Esophagus squamous epithelium (tissue), 5 donors: ENCODE results near the gene OSBPL8. TPM values are rescaled to one million over a fixed set of nuclear protein-coding genes. Genes with fewer than 3 reads are reported as not detected.

Experiments
- DNase-seq: peaks from one replicate; lab custom pipeline; 2025; lab: John Stamatoyannopoulos, UW
- H3K27ac ChIP-seq, 4 donors: fragments of 200-600 bp; sonication (generic); one replicate each; pipeline ENCODE4 v1.5.1; 2016 to 2019; ENCODE audit warnings: mild to moderate bottlenecking in 1 of 4
- H3K27me3 ChIP-seq, 4 donors: fragments of 200-600 bp; sonication (generic); 1 replicate in 3 of 4; 2 replicates in 1 of 4; pipeline versions ENCODE4 v1.5.1 to v1.6.0; 2017 to 2021; ENCODE audit warnings: antibody characterized with exemption in 1 of 4
- H3K36me3 ChIP-seq, 3 donors: fragments of 200-600 bp; sonication (generic); one replicate each; pipeline ENCODE4 v1.5.1; 2016 to 2019
- H3K4me1 ChIP-seq, 3 donors: fragments of 200-600 bp; sonication (generic); one replicate each; pipeline ENCODE4 v1.5.1; 2017 to 2019
- H3K4me3 ChIP-seq, 4 donors: fragments of 200-600 bp; sonication (generic); 1 replicate in 3 of 4; 2 replicates in 1 of 4; pipeline ENCODE4 v1.5.1; 2016 to 2019; ENCODE audit warnings: mild to moderate bottlenecking in 2 of 4, moderate library complexity in 1 of 4
- H3K9me3 ChIP-seq, 3 donors: fragments of 200-600 bp; sonication (generic); one replicate each; pipeline ENCODE4 v1.5.1; 2016 to 2019
- POLR2A ChIP-seq, 4 donors: fragments of 450-650 bp; IDR thresholded peaks; one replicate each; pipeline ENCODE4 v1.6.1; 2017; ENCODE audit warnings: antibody characterized with exemption in 4 of 4, mild to moderate bottlenecking in 4 of 4, moderate library complexity in 3 of 4
- WGBS, 2 donors: methylation state at CpG; one replicate each; pipeline ENCODE4 v1.1.5; 2018; 5-methylcytosine and 5-hydroxymethylcytosine counted together
- intact Hi-C: fragments of 100-400 bp; cut with DNase I; formaldehyde crosslinking; loops from one replicate; pipeline ENCODE4 v1.15.0; 2022
- total RNA-seq, 4 donors: library from RNA; depleted of rRNA; stranded (reverse); fragments of >200 nt; gene quantifications; one replicate each; pipeline ENCODE4 v1.1.0, GENCODE V29; 2016
- TF ChIP-seq, protein P1 (sequence below), 6 experiments: fragments of 450-650 bp in 4 of 6; fragments of 200-600 bp in 2 of 6; sonication (generic) in 2 of 6; IDR thresholded peaks; one replicate each; pipeline ENCODE4 v1.5.1; 2016 to 2019; ENCODE audit warnings: antibody characterized with exemption in 6 of 6, mild to moderate bottlenecking in 4 of 6, moderate library complexity in 4 of 6
- donor health status: DM: yes; HTN: yes; CAD: no.

OSBPL8 gene
- total RNA-seq, 4 donors from 2014 or later = 30.3 to 60.8 (median 43.0) TPM

DNA sequence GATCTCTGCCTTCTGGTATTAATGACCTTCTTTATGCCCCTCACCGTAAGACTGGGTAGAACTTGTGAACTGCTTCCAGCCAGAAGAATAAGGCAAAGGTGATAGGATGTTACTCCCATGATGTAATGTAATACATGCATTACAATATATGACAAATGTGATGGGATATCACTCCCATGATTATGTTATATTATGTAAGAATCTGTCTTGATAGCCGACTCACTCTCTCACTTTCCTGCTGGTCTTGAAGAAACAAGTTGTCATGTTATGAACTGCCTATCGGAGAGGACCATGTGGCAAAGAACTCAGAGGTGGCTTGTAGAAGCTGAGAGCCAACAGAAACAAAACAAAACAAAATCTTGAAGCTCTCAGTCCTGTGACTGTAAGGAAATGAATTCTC, 30.6 kb upstream of the OSBPL8 start:
- WGBS, 2 donors = 75 to 78% methylated on average over 3 of the region's 3 CpGs
- peak overlapping the region in 1 of 4 donors; percentile 62 for H3K27ac ChIP-seq

DNA sequence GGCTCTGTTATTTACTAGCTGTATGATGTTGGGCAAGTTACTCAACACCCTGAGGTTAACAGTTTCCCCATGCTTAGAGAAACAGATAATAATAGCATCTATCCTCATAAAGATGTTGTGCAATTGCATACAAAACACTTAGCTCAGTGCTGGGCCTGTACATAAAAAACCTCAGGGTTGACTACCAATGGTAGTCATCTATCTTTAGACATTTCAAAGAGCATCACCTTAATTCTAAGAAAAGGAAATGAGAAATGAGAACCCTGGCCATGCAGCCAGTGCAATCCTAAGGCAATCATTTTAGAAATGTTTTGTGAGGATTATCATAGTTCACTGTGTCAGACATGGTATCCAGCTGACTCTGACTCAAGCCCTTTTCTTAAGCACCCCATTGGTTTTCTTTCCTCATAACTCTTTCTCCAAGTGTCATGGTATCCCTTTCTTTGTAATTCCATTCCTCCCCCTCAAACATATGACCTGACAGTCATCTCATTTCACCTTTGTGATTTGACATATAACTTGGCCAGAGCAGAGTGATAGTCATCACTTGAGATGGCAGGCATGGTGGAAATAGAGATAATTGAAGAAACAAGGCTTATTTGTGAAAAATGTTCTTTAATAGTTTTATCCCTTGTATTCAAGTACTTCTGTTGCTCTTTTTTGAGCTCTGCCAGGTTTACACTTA, 29.5 kb upstream of the OSBPL8 start:
- TF ChIP-seq, protein P1, sequence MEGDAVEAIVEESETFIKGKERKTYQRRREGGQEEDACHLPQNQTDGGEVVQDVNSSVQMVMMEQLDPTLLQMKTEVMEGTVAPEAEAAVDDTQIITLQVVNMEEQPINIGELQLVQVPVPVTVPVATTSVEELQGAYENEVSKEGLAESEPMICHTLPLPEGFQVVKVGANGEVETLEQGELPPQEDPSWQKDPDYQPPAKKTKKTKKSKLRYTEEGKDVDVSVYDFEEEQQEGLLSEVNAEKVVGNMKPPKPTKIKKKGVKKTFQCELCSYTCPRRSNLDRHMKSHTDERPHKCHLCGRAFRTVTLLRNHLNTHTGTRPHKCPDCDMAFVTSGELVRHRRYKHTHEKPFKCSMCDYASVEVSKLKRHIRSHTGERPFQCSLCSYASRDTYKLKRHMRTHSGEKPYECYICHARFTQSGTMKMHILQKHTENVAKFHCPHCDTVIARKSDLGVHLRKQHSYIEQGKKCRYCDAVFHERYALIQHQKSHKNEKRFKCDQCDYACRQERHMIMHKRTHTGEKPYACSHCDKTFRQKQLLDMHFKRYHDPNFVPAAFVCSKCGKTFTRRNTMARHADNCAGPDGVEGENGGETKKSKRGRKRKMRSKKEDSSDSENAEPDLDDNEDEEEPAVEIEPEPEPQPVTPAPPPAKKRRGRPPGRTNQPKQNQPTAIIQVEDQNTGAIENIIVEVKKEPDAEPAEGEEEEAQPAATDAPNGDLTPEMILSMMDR (IDR thresholded peaks at IDR 0.05) = no peak
- no peak for TF ChIP-seq POLR2A (IDR thresholded peaks at IDR 0.05)
- Histone ChIP-seq H3K9me3 (no peaks in the 10 kb centered on the region), H3K4me1 (no peaks in the 10 kb centered on the region), H3K27ac (peak overlapping the region in 2 of 4 donors; percentile 62 to 74), H3K27me3 (no peaks in the 10 kb centered on the region), H3K36me3 (no peaks in the 10 kb centered on the region), H3K4me3 (no peak overlapping the region)
- no peak for DNase-seq
- intact Hi-C loops = no loop called here

More for the DNA sequence above, 30.6 kb upstream of the OSBPL8 start:
- no peaks in the 10 kb centered on the region for H3K27me3 ChIP-seq
- H3K4me1 ChIP-seq = no peaks in the 10 kb centered on the region
- TF ChIP-seq, protein P1 (IDR thresholded peaks at IDR 0.05) = no peak
- no peak for TF ChIP-seq POLR2A (IDR thresholded peaks at IDR 0.05)
- no peaks in the 10 kb centered on the region for H3K9me3 ChIP-seq
- intact Hi-C loops = no loop called here
- no peak overlapping the region for H3K4me3 ChIP-seq
- DNase-seq = no peak
- H3K36me3 ChIP-seq = no peaks in the 10 kb centered on the region

GRCh38 chr12:76587428-76588178, 28.0 kb upstream of the OSBPL8 start:
- Histone ChIP-seq H3K27ac (peak overlapping the region in 3 of 4 donors; percentile 43 to 74 (median 63)), H3K4me3 (no peak overlapping the region), H3K27me3 (no peaks in the 10 kb centered on the region), H3K4me1 (no peaks in the 10 kb centered on the region), H3K36me3 (no peaks in the 10 kb centered on the region), H3K9me3 (no peaks in the 10 kb centered on the region)
- DNase-seq = no peak
- intact Hi-C loops = no loop called here
- WGBS, 2 donors = 70 to 71% methylated on average over 3 of the region's 3 CpGs
- TF ChIP-seq POLR2A (IDR thresholded peaks at IDR 0.05) = no peak
- TF ChIP-seq, protein P1 (IDR thresholded peaks at IDR 0.05) = no peak

DNA sequence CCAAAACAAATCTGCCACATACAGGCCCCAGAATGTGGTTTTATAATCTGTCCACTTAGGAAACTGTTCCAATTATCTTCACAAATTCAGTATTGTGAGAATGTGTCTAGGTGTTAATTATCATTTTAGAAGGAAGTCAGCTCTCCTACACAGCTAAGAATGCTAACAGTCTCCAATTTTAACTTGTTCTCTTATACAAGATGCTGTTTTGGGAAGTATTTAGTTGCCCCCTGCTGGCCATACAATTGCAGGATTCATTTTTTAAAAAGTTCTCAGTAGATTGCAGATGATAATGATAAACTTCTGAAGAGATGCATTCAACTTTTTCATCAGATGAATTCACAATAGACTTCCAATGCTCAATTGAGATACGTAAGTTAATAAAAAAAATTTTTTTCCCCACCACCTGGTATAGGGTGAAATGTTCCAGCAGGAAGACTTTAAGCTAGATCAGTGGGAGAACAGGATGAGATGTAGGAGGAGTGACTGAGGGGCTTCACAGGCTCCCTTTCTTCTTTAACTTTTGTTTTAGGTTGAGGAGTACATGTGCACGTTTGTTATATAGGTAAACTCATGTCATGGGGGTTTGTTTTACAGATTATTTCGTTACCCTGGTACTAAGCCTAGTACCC, 27.3 kb upstream of the OSBPL8 start:
- Histone ChIP-seq H3K27ac (peak overlapping the region in 2 of 4 donors; percentile 18 to 39), H3K27me3 (no peaks in the 10 kb centered on the region), H3K4me1 (no peaks in the 10 kb centered on the region), H3K9me3 (no peaks in the 10 kb centered on the region), H3K36me3 (no peaks in the 10 kb centered on the region), H3K4me3 (no peak overlapping the region)
- TF ChIP-seq, protein P1 (IDR thresholded peaks at IDR 0.05) = peak; percentile 36 to 67 (median 65)
- no peak for TF ChIP-seq POLR2A (IDR thresholded peaks at IDR 0.05)
- 46 to 55% methylated on average over 3 of the region's 3 CpGs for WGBS, 2 donors
- no peak for DNase-seq
- intact Hi-C loops = no loop called here

DNA sequence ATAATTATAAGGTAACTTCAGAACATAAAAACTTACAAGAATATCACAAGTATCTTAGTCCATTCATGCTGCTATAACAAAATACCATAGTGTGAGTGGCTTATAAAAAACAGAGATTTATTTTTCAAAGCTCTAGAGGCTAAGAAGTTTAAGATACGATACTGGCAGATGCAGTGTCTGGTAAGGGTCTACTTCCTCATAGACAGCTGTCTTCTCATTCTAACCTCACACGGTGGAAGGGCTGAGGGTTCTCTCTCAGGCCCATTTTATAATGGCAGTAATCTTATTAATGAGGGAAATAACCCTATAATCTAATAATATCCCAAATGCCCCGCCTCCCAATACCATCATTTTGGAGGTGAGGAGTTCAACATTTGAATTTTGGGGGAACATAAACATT, 23.7 kb upstream of the OSBPL8 start:
- Histone ChIP-seq H3K4me3 (no peak overlapping the region), H3K27me3 (no peaks in the 10 kb centered on the region), H3K9me3 (no peaks in the 10 kb centered on the region), H3K27ac (no peak overlapping the region), H3K4me1 (no peaks in the 10 kb centered on the region), H3K36me3 (no peaks in the 10 kb centered on the region)
- intact Hi-C loops = no loop called here
- WGBS, 2 donors = 82 to 87% methylated on average over 3 of the region's 3 CpGs
- TF ChIP-seq POLR2A (IDR thresholded peaks at IDR 0.05) = no peak
- TF ChIP-seq, protein P1 (IDR thresholded peaks at IDR 0.05) = no peak
- DNase-seq = no peak
